ENCODE measurements around the gene SLC8A1. TPM values are rescaled to one million over a fixed set of nuclear protein-coding genes. Genes with fewer than 3 reads are reported as not detected.

SLC8A1 gene
- total RNA-seq, 4 donors from 2014 or later, result 1.3 to 3.8 (median 2.4) TPM

GRCh38 chr2:40258135-40258457 lies 193.8 kb downstream of the SLC8A1 start:
- H3K4me3 ChIP-seq, result no peak overlapping the region
- in situ Hi-C loops (cut with MboI; ENCODE audit: low sequenced_read_pairs in 4 of 4), result no loop called here
- no peaks in the 10 kb centered on the region for H3K9me3 ChIP-seq
- H3K27me3 ChIP-seq, result no peaks in the 10 kb centered on the region
- no peaks in the 10 kb centered on the region for H3K36me3 ChIP-seq
- no peaks in the 10 kb centered on the region for H3K4me1 ChIP-seq
- ATAC-seq, result no peak
- DNase-seq, result no peak
- H3K27ac ChIP-seq, result no peak overlapping the region
- TF ChIP-seq POLR2A (IDR thresholded peaks at IDR 0.05), result no peak
- intact Hi-C loops (cut with DNase I; ENCODE audit: low total_unique reads), result no loop called here

DNA sequence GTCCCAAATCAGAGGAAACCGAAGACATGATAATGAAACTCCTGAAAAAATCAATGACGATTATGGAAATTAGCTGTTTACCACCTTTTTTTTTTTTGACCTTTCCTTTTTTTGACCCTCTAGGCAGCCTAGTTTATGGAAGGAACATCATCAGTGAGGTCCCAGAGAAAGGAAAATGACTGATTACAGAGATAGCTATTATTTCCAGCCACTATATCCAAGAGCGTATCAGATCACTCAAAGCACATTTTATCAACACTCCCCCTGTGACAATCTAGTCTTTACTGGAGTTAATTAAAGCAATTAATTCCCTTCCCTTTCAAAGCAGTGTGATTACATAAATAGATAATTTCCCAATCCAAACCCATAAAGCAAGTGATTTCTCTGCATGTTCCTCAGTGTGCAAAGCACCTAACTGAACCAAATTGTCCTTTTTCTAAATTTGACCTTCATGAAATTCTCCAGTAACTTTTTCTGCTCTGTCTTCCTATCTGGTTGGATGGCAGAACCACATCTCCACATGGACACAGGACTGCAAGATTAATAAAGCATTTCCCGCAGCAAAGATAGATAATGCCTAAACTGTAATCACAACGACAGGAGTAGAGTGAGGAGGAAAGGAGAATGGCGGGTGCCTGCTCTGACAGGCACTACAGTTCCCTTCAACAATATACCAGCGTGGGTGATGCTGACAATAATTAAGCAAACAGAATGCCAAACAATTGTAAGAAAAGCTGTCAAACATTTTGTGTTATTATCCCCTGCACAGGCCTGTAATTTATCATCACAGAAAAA lies 194.4 kb downstream of the SLC8A1 start:
- Histone ChIP-seq H3K4me1 (no peaks in the 10 kb centered on the region), H3K36me3 (no peaks in the 10 kb centered on the region), H3K27me3 (no peaks in the 10 kb centered on the region), H3K9me3 (no peaks in the 10 kb centered on the region), H3K27ac (no peak overlapping the region), H3K4me3 (no peak overlapping the region)
- intact Hi-C loops (cut with DNase I; ENCODE audit: low total_unique reads) (no loop called here), in situ Hi-C loops (cut with MboI; ENCODE audit: low sequenced_read_pairs in 4 of 4) (no loop called here)
- ATAC-seq, result no peak
- TF ChIP-seq CTCF (IDR thresholded peaks at IDR 0.05 in 4 of 5, conservative IDR thresholded peaks at IDR 0.05 in 1 of 5) (no peak), POLR2A (IDR thresholded peaks at IDR 0.05) (no peak)
- DNase-seq, result no peak

- ATAC-seq, result no peak
- H3K27me3 ChIP-seq, result no peaks in the 10 kb centered on the region
- in situ Hi-C loops (cut with MboI; ENCODE audit: low sequenced_read_pairs in 4 of 4) (no loop called here), intact Hi-C loops (cut with DNase I; ENCODE audit: low total_unique reads) (no loop called here)
- no peak overlapping the region for H3K4me3 ChIP-seq
- DNase-seq, result no peak
- no peaks in the 10 kb centered on the region for H3K9me3 ChIP-seq
- no peak overlapping the region for H3K27ac ChIP-seq
- no peaks in the 10 kb centered on the region for H3K4me1 ChIP-seq
- no peaks in the 10 kb centered on the region for H3K36me3 ChIP-seq
- TF ChIP-seq POLR2A (IDR thresholded peaks at IDR 0.05) (no peak), CTCF (IDR thresholded peaks at IDR 0.05 in 4 of 5, conservative IDR thresholded peaks at IDR 0.05 in 1 of 5) (no peak)
Observed at GRCh38 chr2:40256649-40257048, 195.2 kb downstream of the SLC8A1 start.

GRCh38 chr2:40256008-40256407 lies 195.9 kb downstream of the SLC8A1 start:
- no peaks in the 10 kb centered on the region for H3K27me3 ChIP-seq

GRCh38 chr2:40255103-40255502 lies 196.8 kb downstream of the SLC8A1 start:
- ATAC-seq (no peak), DNase-seq (no peak)
- Histone ChIP-seq H3K27ac (no peak overlapping the region), H3K4me1 (no peaks in the 10 kb centered on the region), H3K4me3 (no peak overlapping the region), H3K9me3 (no peaks in the 10 kb centered on the region), H3K27me3 (no peaks in the 10 kb centered on the region), H3K36me3 (no peaks in the 10 kb centered on the region)
- TF ChIP-seq POLR2A (IDR thresholded peaks at IDR 0.05) (no peak), CTCF (IDR thresholded peaks at IDR 0.05 in 4 of 5, conservative IDR thresholded peaks at IDR 0.05 in 1 of 5) (no peak)
- intact Hi-C loops (cut with DNase I; ENCODE audit: low total_unique reads) (no loop called here), in situ Hi-C loops (cut with MboI; ENCODE audit: low sequenced_read_pairs in 4 of 4) (no loop called here)

More at GRCh38 chr2:40256008-40256407, 195.9 kb downstream of the SLC8A1 start:
- no peaks in the 10 kb centered on the region for H3K9me3 ChIP-seq
- no peaks in the 10 kb centered on the region for H3K4me1 ChIP-seq
- TF ChIP-seq POLR2A (IDR thresholded peaks at IDR 0.05), result no peak
- TF ChIP-seq CTCF (IDR thresholded peaks at IDR 0.05 in 4 of 5, conservative IDR thresholded peaks at IDR 0.05 in 1 of 5), result no peak
- H3K4me3 ChIP-seq, result no peak overlapping the region
- DNase-seq, result no peak
- no peaks in the 10 kb centered on the region for H3K36me3 ChIP-seq
- no peak overlapping the region for H3K27ac ChIP-seq
- in situ Hi-C loops (cut with MboI; ENCODE audit: low sequenced_read_pairs in 4 of 4), result no loop called here
- no peak for ATAC-seq
- intact Hi-C loops (cut with DNase I; ENCODE audit: low total_unique reads), result no loop called here
